Mesenchymal stem cell (in vitro differentiated cells and primary cell): ENCODE measurements around the gene GP1BB.

Source experiments
- DNase-seq: peaks from one replicate; pipeline ENCODE4 v3.0.0-alpha.2; 2013
- H2AFZ ChIP-seq: one replicate; pipeline ENCODE4 v1.6.1; 2013; ENCODE audit warnings: low read depth, mild to moderate bottlenecking, control low read depth, inconsistent platforms, low read length, moderate library complexity
- H2AK5ac ChIP-seq: 2 replicates; pipeline ENCODE4 v1.6.1; 2013; ENCODE audit warnings: low read length, moderate library complexity, mild to moderate bottlenecking, inconsistent platforms; ENCODE audit not compliant: severe bottlenecking
- H2BK120ac ChIP-seq: one replicate; pipeline ENCODE4 v1.6.1; 2013; ENCODE audit warnings: low read depth, mild to moderate bottlenecking, inconsistent platforms, low read length, moderate library complexity
- H2BK12ac ChIP-seq, 2 experiments: one replicate each; pipeline ENCODE4 v1.6.1; 2013; ENCODE audit warnings: inconsistent platforms in 2 of 2, low read length in 2 of 2, mild to moderate bottlenecking in 2 of 2, moderate library complexity in 2 of 2, control low read depth in 1 of 2
- H2BK15ac ChIP-seq: one replicate; pipeline ENCODE4 v1.6.1; 2013; ENCODE audit warnings: mild to moderate bottlenecking, low read depth, inconsistent platforms; ENCODE audit not compliant: poor library complexity, severe bottlenecking
- H2BK5ac ChIP-seq: 2 replicates; pipeline ENCODE4 v1.6.1; 2013; ENCODE audit warnings: low read depth, mild to moderate bottlenecking, low read length, control low read depth, inconsistent platforms; ENCODE audit not compliant: poor library complexity, severe bottlenecking
- H3K14ac ChIP-seq, 2 experiments: one replicate each; pipeline ENCODE4 v1.6.1; 2013; ENCODE audit warnings: inconsistent platforms in 2 of 2, low read length in 2 of 2, control low read depth in 1 of 2, mild to moderate bottlenecking in 1 of 2, moderate library complexity in 1 of 2
- H3K18ac ChIP-seq, 2 experiments: one replicate each; pipeline ENCODE4 v1.6.1; 2013; ENCODE audit warnings: inconsistent platforms in 2 of 2, low read length in 2 of 2, control low read depth in 1 of 2, low read depth in 1 of 2, mild to moderate bottlenecking in 1 of 2
- H3K23ac ChIP-seq, 2 experiments: one replicate each; pipeline ENCODE4 v1.6.1; 2013; ENCODE audit warnings: inconsistent platforms in 2 of 2, low read length in 2 of 2, mild to moderate bottlenecking in 2 of 2, moderate library complexity in 2 of 2, control low read depth in 1 of 2
- H3K27ac ChIP-seq: 2 replicates; pipeline ENCODE4 v1.5.1; 2013; ENCODE audit warnings: mild to moderate bottlenecking, moderate library complexity, low read length, control low read depth, inconsistent platforms; ENCODE audit not compliant: poor library complexity, severe bottlenecking
- H3K27me3 ChIP-seq, 2 experiments: 2 replicates each; pipeline versions ENCODE4 v1.6.1 to v1.7.0; 2013; ENCODE audit warnings: low read length in 2 of 2, mild to moderate bottlenecking in 2 of 2, moderate library complexity in 2 of 2, control low read depth in 1 of 2, inconsistent platforms in 1 of 2; ENCODE audit not compliant: control insufficient read depth in 1 of 2, insufficient read depth in 1 of 2
- H3K36me3 ChIP-seq, 2 experiments: 2 replicates each; pipeline versions ENCODE4 v1.6.1 to v1.7.0; 2013; ENCODE audit warnings: low read length in 2 of 2, control low read depth in 1 of 2, inconsistent platforms in 1 of 2, low read depth in 1 of 2, mild to moderate bottlenecking in 1 of 2; ENCODE audit not compliant: insufficient read depth in 2 of 2, control insufficient read depth in 1 of 2
- H3K4ac ChIP-seq, 2 experiments: one replicate each; pipeline ENCODE4 v1.6.1; 2013; ENCODE audit warnings: inconsistent platforms in 2 of 2, low read length in 2 of 2, mild to moderate bottlenecking in 2 of 2, moderate library complexity in 2 of 2, control low read depth in 1 of 2, low read depth in 1 of 2
- H3K4me1 ChIP-seq: 2 replicates; pipeline ENCODE4 v1.6.1; 2013; ENCODE audit warnings: low read depth, low read length, control low read depth; ENCODE audit not compliant: control insufficient read depth, insufficient read depth
- H3K4me2 ChIP-seq: 2 replicates; pipeline ENCODE4 v1.6.1; 2013; ENCODE audit warnings: low read length, mild to moderate bottlenecking, inconsistent platforms; ENCODE audit not compliant: poor library complexity, severe bottlenecking
- H3K4me3 ChIP-seq, 2 experiments: 2 replicates each; pipeline versions ENCODE4 v1.5.1 to v1.7.0; 2013; ENCODE audit warnings: low read length in 2 of 2, mild to moderate bottlenecking in 2 of 2, control low read depth in 1 of 2, low read depth in 1 of 2; ENCODE audit not compliant: insufficient read depth in 1 of 2
- H3K79me1 ChIP-seq: replicated peaks from 2 replicates; pipeline ENCODE4 v1.6.1; 2013; ENCODE audit warnings: mild to moderate bottlenecking, control low read depth, low read length, inconsistent platforms; ENCODE audit not compliant: poor library complexity, severe bottlenecking
- H3K9ac ChIP-seq: 2 replicates; pipeline ENCODE4 v1.7.0; 2013; ENCODE audit warnings: mild to moderate bottlenecking, low read length, moderate library complexity
- H3K9me3 ChIP-seq: 2 replicates; pipeline ENCODE4 v1.7.0; 2013; ENCODE audit warnings: mild to moderate bottlenecking, low read length; ENCODE audit not compliant: control insufficient read depth
- H4K8ac ChIP-seq: one replicate; pipeline ENCODE4 v1.6.1; 2013; ENCODE audit warnings: inconsistent platforms, mild to moderate bottlenecking, low read length, moderate library complexity
- H4K91ac ChIP-seq: one replicate; pipeline ENCODE4 v1.6.1; 2013; ENCODE audit warnings: mild to moderate bottlenecking, low read length, inconsistent platforms
- WGBS: methylation state at CpG from one replicate; pipeline ENCODE4 v1.1.7; 2013; ENCODE audit warnings: mixed read lengths; 5-methylcytosine and 5-hydroxymethylcytosine counted together

Gene GP1BB

GRCh38 chr22:19730198-19730597 is 6.9 kb downstream of the GP1BB start:
- peak overlapping the region; percentile 96 for H4K8ac ChIP-seq
- H3K27me3 ChIP-seq, result peaks cover 13 to 46% of the 10 kb centered on the region in 2 experiments
- H2BK12ac ChIP-seq, result peak overlapping the region in 1 of 2 experiments; percentile 43
- H3K14ac ChIP-seq, result no peak overlapping the region
- H2BK15ac ChIP-seq, result no peak overlapping the region
- H3K79me1 ChIP-seq, result no peaks in the 10 kb centered on the region
- no peak overlapping the region for H2BK120ac ChIP-seq
- peaks cover 7% of the 10 kb centered on the region for H3K4me1 ChIP-seq
- peak overlapping the region; percentile 75 for H3K9ac ChIP-seq
- H3K4ac ChIP-seq, result peak overlapping the region in 1 of 2 experiments; percentile 28
- no peak overlapping the region for H3K23ac ChIP-seq
- H3K4me3 ChIP-seq, result no peak overlapping the region
- H3K9me3 ChIP-seq, result no peaks in the 10 kb centered on the region
- 96% methylated on average over 8 of the region's 8 CpGs for WGBS
- H4K91ac ChIP-seq, result peak overlapping the region; percentile 59
- H3K27ac ChIP-seq, result no peak overlapping the region
- H2BK5ac ChIP-seq, result no peak overlapping the region
- no peak for DNase-seq
- H3K4me2 ChIP-seq, result no peak overlapping the region
- H3K18ac ChIP-seq, result peak overlapping the region; percentile 40 to 58
- H3K36me3 ChIP-seq, result no peaks in the 10 kb centered on the region
- H2AFZ ChIP-seq, result peak overlapping the region; percentile 43
- H2AK5ac ChIP-seq, result no peak overlapping the region

- peak; percentile 72 for DNase-seq
- peak overlapping the region; percentile 96 for H4K8ac ChIP-seq
- peak overlapping the region; percentile 59 for H4K91ac ChIP-seq
- H2BK5ac ChIP-seq, result no peak overlapping the region
- no peak overlapping the region for H3K23ac ChIP-seq
- 5% methylated on average over 47 of the region's 48 CpGs for WGBS
- peak overlapping the region; percentile 41 to 69 for H3K4me3 ChIP-seq
- peak overlapping the region; percentile 67 for H3K4me2 ChIP-seq
- H2BK12ac ChIP-seq, result peak overlapping the region in 1 of 2 experiments; percentile 43
- no peak overlapping the region for H2BK120ac ChIP-seq
- H3K79me1 ChIP-seq, result no peaks in the 10 kb centered on the region
- peak overlapping the region in 1 of 2 experiments; percentile 1 for H3K14ac ChIP-seq
- H2BK15ac ChIP-seq, result no peak overlapping the region
- peaks cover 7% of the 10 kb centered on the region for H3K4me1 ChIP-seq
- H3K36me3 ChIP-seq, result no peaks in the 10 kb centered on the region
- H3K27me3 ChIP-seq, result peaks cover 9 to 48% of the 10 kb centered on the region in 2 experiments
- H3K27ac ChIP-seq, result no peak overlapping the region
- H3K18ac ChIP-seq, result peak overlapping the region; percentile 40 to 58
- H3K9ac ChIP-seq, result peak overlapping the region; percentile 75
- H3K4ac ChIP-seq, result no peak overlapping the region
- peak overlapping the region; percentile 43 for H2AFZ ChIP-seq
- no peak overlapping the region for H2AK5ac ChIP-seq
- no peaks in the 10 kb centered on the region for H3K9me3 ChIP-seq
Observed at GRCh38 chr22:19730655-19731360, 7.5 kb downstream of the GP1BB start.

DNA sequence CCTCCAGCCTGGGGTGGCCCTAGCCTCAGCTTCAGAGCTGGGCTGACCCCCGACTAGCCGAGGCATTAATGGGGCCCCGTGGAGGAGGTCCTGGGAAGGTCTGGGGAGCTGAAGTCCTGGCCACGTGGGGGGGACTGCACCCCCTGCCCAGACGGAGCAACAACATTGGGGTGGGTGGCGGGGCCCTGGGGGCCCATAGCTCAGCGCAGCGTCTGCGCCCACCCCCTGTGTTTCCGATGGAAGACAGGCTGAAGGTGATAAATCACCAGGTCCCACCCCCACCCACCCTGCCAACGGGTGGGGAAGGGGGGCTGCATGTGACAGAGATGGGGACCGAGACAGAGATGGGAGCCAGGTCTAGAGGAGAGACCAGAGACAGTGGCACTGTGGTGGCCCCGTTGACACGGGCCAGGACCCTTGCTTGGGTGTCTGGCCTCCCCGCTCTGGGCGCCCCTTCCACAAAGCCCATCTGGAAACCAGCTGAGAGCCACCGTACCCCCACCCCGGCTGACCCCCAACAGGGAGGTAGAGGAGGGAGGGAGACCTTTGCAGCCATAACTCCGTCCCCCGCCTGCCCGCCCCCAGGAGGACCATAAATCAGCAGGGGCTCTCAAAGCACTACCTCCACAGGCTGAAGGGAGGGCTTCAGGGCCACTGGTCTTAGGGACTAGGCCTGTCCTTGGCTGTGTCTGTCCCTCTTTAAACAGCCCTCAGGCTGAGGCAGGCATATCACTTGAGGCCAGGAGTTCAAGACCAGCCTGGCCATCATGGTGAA is 8.2 kb downstream of the GP1BB start:
- Histone ChIP-seq H3K4me2 (no peak overlapping the region), H3K14ac (no peak overlapping the region), H3K36me3 (no peaks in the 10 kb centered on the region), H2BK15ac (no peak overlapping the region), H3K4me1 (peaks cover 9% of the 10 kb centered on the region), H3K4me3 (no peak overlapping the region), H3K27ac (no peak overlapping the region), H4K91ac (no peak overlapping the region), H3K18ac (no peak overlapping the region), H3K9me3 (no peaks in the 10 kb centered on the region), H4K8ac (no peak overlapping the region), H3K4ac (no peak overlapping the region), H3K9ac (no peak overlapping the region), H3K23ac (no peak overlapping the region), H3K27me3 (peaks cover 14 to 53% of the 10 kb centered on the region in 2 experiments), H2BK120ac (no peak overlapping the region), H3K79me1 (no peaks in the 10 kb centered on the region), H2BK5ac (no peak overlapping the region), H2AFZ (no peak overlapping the region), H2BK12ac (no peak overlapping the region), H2AK5ac (no peak overlapping the region)
- DNase-seq, result no peak
- WGBS, result 60% methylated on average over 9 of the region's 21 CpGs

- H2BK120ac ChIP-seq, result no peak overlapping the region
- no peak overlapping the region for H2BK15ac ChIP-seq
- no peak overlapping the region for H4K8ac ChIP-seq
- no peak overlapping the region for H3K18ac ChIP-seq
- H3K9me3 ChIP-seq, result no peaks in the 10 kb centered on the region
- no peak overlapping the region for H3K23ac ChIP-seq
- H2BK5ac ChIP-seq, result no peak overlapping the region
- no peak overlapping the region for H3K27ac ChIP-seq
- no peak overlapping the region for H3K4me2 ChIP-seq
- H3K79me1 ChIP-seq, result no peaks in the 10 kb centered on the region
- no peak overlapping the region for H3K4me3 ChIP-seq
- H2AK5ac ChIP-seq, result no peak overlapping the region
- 83% methylated on average over 8 of the region's 10 CpGs for WGBS
- H3K27me3 ChIP-seq, result peaks cover 12 to 54% of the 10 kb centered on the region in 2 experiments
- no peak overlapping the region for H3K14ac ChIP-seq
- H3K4me1 ChIP-seq, result peaks cover 9% of the 10 kb centered on the region
- H3K4ac ChIP-seq, result no peak overlapping the region
- H3K9ac ChIP-seq, result no peak overlapping the region
- no peak for DNase-seq
- no peak overlapping the region for H2AFZ ChIP-seq
- no peak overlapping the region for H4K91ac ChIP-seq
- H2BK12ac ChIP-seq, result no peak overlapping the region
- H3K36me3 ChIP-seq, result no peaks in the 10 kb centered on the region
Observed at GRCh38 chr22:19732403-19733113, 9.2 kb downstream of the GP1BB start.
